Neural progenitor cell (in vitro differentiated cells): ENCODE measurements around the gene D2HGDH. TPM values are rescaled to one million over a fixed set of nuclear protein-coding genes. Genes with fewer than 3 reads are reported as not detected.

Source experiments
- DNase-seq: peaks from one replicate; pipeline ENCODE4 v3.0.0-alpha.2; 2016; ENCODE audit warnings: low spot score
- H2AFZ ChIP-seq: fragments of 200-600 bp; sonication (generic); replicated peaks from 2 replicates; pipeline ENCODE4 v1.6.1; 2016; ENCODE audit warnings: antibody characterized with exemption
- H3F3A ChIP-seq: fragments of 200-600 bp; sonication (generic); 2 replicates; pipeline ENCODE4 v1.6.1; 2016; ENCODE audit warnings: antibody characterized with exemption, low read depth
- H3K27ac ChIP-seq: fragments of 200-600 bp; sonication (generic); 2 replicates; pipeline ENCODE4 v1.5.1; 2016; ENCODE audit warnings: mild to moderate bottlenecking
- H3K27me3 ChIP-seq: fragments of 200-600 bp; sonication (generic); 2 replicates; pipeline ENCODE4 v1.6.1; 2016; ENCODE audit warnings: mild to moderate bottlenecking, moderate library complexity
- H3K36me3 ChIP-seq: fragments of 200-600 bp; sonication (generic); 2 replicates; pipeline ENCODE4 v1.5.1; 2016
- H3K4me1 ChIP-seq: fragments of 200-600 bp; sonication (generic); 2 replicates; pipeline ENCODE4 v1.6.1; 2016; ENCODE audit warnings: mixed run types
- H3K4me2 ChIP-seq: fragments of 200-600 bp; sonication (generic); 2 replicates; pipeline ENCODE4 v1.6.1; 2016
- H3K4me3 ChIP-seq: fragments of 200-600 bp; sonication (generic); 2 replicates; pipeline ENCODE4 v1.5.1; 2016
- H3K79me2 ChIP-seq: fragments of 200-600 bp; sonication (generic); 2 replicates; pipeline ENCODE4 v1.6.1; 2016; ENCODE audit warnings: low read depth
- H3K9ac ChIP-seq: fragments of 200-600 bp; sonication (generic); 2 replicates; pipeline ENCODE4 v1.6.1; 2016
- H3K9me3 ChIP-seq: fragments of 200-600 bp; sonication (generic); 2 replicates; pipeline ENCODE4 v1.5.1; 2016; ENCODE audit warnings: low read depth
- H4K20me1 ChIP-seq: fragments of 200-600 bp; sonication (generic); 2 replicates; pipeline ENCODE4 v1.6.1; 2016; ENCODE audit warnings: low read depth
- H3K27ac Mint-ChIP-seq: 3 replicates; pipeline ENCODE4 v1.8.0; 2021; ENCODE audit warnings: mixed read lengths
- H3K27me3 Mint-ChIP-seq: 2 replicates; pipeline ENCODE4 v1.8.0; 2022; ENCODE audit warnings: low read depth, mild to moderate bottlenecking, inconsistent platforms, moderate library complexity, mixed read lengths; ENCODE audit not compliant: insufficient read depth
- H3K36me3 Mint-ChIP-seq: 3 replicates; pipeline ENCODE4 v1.8.0; 2021; ENCODE audit warnings: mixed read lengths
- H3K4me1 Mint-ChIP-seq: 3 replicates; pipeline ENCODE4 v1.8.0; 2021; ENCODE audit warnings: mixed read lengths
- H3K4me3 Mint-ChIP-seq: 3 replicates; pipeline ENCODE4 v1.8.0; 2021; ENCODE audit warnings: mild to moderate bottlenecking, moderate library complexity, mixed read lengths
- H3K9me3 Mint-ChIP-seq: 3 replicates; pipeline ENCODE4 v1.8.0; 2020; ENCODE audit warnings: mixed read lengths
- CTCF ChIP-seq: fragments of 200-600 bp; sonication (generic); IDR thresholded peaks from 2 replicates; pipeline ENCODE4 v1.5.1; 2017; ENCODE audit warnings: antibody characterized with exemption, mild to moderate bottlenecking
- EZH2 ChIP-seq: fragments of 200-600 bp; sonication (generic); IDR thresholded peaks from 2 replicates; pipeline ENCODE4 v1.6.1; 2017; ENCODE audit warnings: antibody characterized with exemption, mild to moderate bottlenecking, moderate library complexity
- EZH2phosphoT487 ChIP-seq: fragments of 200-600 bp; sonication (generic); IDR thresholded peaks from 2 replicates; pipeline ENCODE4 v1.6.1; 2017; ENCODE audit warnings: antibody characterized with exemption
- total RNA-seq: library from RNA; depleted of rRNA; stranded (reverse); fragments of >200 nt; gene quantifications from 2 replicates; pipeline ENCODE4 v1.2.3, GENCODE V29; 2015; ENCODE audit warnings: low replicate concordance

Gene D2HGDH
- total RNA-seq, 1 donor from 2014 or later, result 3.5 TPM

- Histone ChIP-seq H3K27me3 (no peaks in the 10 kb centered on the region), H2AFZ (no peak overlapping the region), H4K20me1 (peaks cover 10% of the 10 kb centered on the region), H3K79me2 (no peaks in the 10 kb centered on the region), H3K27ac (no peak overlapping the region), H3F3A (peaks cover 24% of the 10 kb centered on the region), H3K9ac (no peak overlapping the region), H3K4me3 (no peak overlapping the region), H3K4me2 (no peak overlapping the region), H3K9me3 (no peaks in the 10 kb centered on the region), H3K4me1 (peaks cover 8% of the 10 kb centered on the region), H3K36me3 (peaks cover 3% of the 10 kb centered on the region)
- Mint-ChIP-seq H3K4me1 (peaks cover 24% of the 10 kb centered on the region), H3K36me3 (peaks cover 12% of the 10 kb centered on the region), H3K4me3 (no peak overlapping the region), H3K27ac (peak overlapping the region; percentile 42), H3K27me3 (peaks cover 6% of the 10 kb centered on the region), H3K9me3 (peaks cover 6% of the 10 kb centered on the region)
- no peak for TF ChIP-seq EZH2
- TF ChIP-seq CTCF, result no peak
- TF ChIP-seq EZH2phosphoT487, result no peak
- DNase-seq, result no peak
Measured at GRCh38 chr2:241763551-241764274, 29.3 kb downstream of the D2HGDH start.

GRCh38 chr2:241764275-241765241 lies 30.1 kb downstream of the D2HGDH start:
- Mint-ChIP-seq H3K27ac (peak overlapping the region; percentile 86), H3K36me3 (peaks cover 7% of the 10 kb centered on the region), H3K9me3 (peaks cover 6% of the 10 kb centered on the region), H3K4me1 (peaks cover 24% of the 10 kb centered on the region), H3K27me3 (peaks cover 6% of the 10 kb centered on the region), H3K4me3 (peak overlapping the region; percentile 21)
- Histone ChIP-seq H3K36me3 (peaks cover 3% of the 10 kb centered on the region), H3K79me2 (no peaks in the 10 kb centered on the region), H3K27me3 (no peaks in the 10 kb centered on the region), H3F3A (peaks cover 17% of the 10 kb centered on the region), H3K27ac (no peak overlapping the region), H2AFZ (no peak overlapping the region), H4K20me1 (peaks cover 10% of the 10 kb centered on the region), H3K9ac (no peak overlapping the region), H3K4me2 (peak overlapping the region; percentile 6), H3K4me3 (no peak overlapping the region), H3K9me3 (no peaks in the 10 kb centered on the region), H3K4me1 (peaks cover 8% of the 10 kb centered on the region)
- peak; percentile 42 for DNase-seq
- TF ChIP-seq EZH2phosphoT487, result no peak
- TF ChIP-seq CTCF, result peak; percentile 15
- TF ChIP-seq EZH2, result no peak

GRCh38 chr2:241767464-241768250 lies 33.2 kb downstream of the D2HGDH start:
- TF ChIP-seq CTCF (no peak), EZH2 (no peak), EZH2phosphoT487 (no peak)

More at GRCh38 chr2:241767464-241768250, 33.2 kb downstream of the D2HGDH start:
- H3K9me3 Mint-ChIP-seq, result no peaks in the 10 kb centered on the region
- Histone ChIP-seq H3F3A (peaks cover 32% of the 10 kb centered on the region), H3K9ac (no peak overlapping the region), H4K20me1 (peaks cover 10% of the 10 kb centered on the region), H3K9me3 (no peaks in the 10 kb centered on the region), H3K36me3 (no peaks in the 10 kb centered on the region), H3K27me3 (no peaks in the 10 kb centered on the region), H2AFZ (no peak overlapping the region), H3K4me3 (no peak overlapping the region), H3K4me2 (no peak overlapping the region), H3K79me2 (no peaks in the 10 kb centered on the region), H3K4me1 (peaks cover 38% of the 10 kb centered on the region), H3K27ac (no peak overlapping the region)
- H3K27me3 Mint-ChIP-seq, result peaks cover 3% of the 10 kb centered on the region
- DNase-seq, result no peak
- no peak overlapping the region for H3K4me3 Mint-ChIP-seq
- H3K27ac Mint-ChIP-seq, result no peak overlapping the region
- peaks cover 38% of the 10 kb centered on the region for H3K4me1 Mint-ChIP-seq
- H3K36me3 Mint-ChIP-seq, result no peaks in the 10 kb centered on the region
